Stimulated activated CD8-positive, alpha-beta memory T cell treated with anti-CD3 and anti-CD28 coated beads, Interleukin-12 subunit alpha, Interleukin-12 subunit beta, amount 100 ng/mL, for 24 hours (primary cell): ENCODE data around the gene SLC30A7.
"Not testable (repeated sequence)": the region's sequence is repeated elsewhere in the genome, so short reads cannot be mapped to it uniquely, and the experiment has no call there.

Experiments used
- DNase-seq: peaks from one replicate; pipeline ENCODE4 v3.0.0-alpha.2; 2020; ENCODE audit errors: extremely low read depth

SLC30A7 gene

GRCh38 chr1:100941098-100941527 is 45.2 kb downstream of the SLC30A7 start:
- DNase-seq = no peak

GRCh38 chr1:100941580-100942216 is 45.8 kb downstream of the SLC30A7 start:
- no peak for DNase-seq

DNA sequence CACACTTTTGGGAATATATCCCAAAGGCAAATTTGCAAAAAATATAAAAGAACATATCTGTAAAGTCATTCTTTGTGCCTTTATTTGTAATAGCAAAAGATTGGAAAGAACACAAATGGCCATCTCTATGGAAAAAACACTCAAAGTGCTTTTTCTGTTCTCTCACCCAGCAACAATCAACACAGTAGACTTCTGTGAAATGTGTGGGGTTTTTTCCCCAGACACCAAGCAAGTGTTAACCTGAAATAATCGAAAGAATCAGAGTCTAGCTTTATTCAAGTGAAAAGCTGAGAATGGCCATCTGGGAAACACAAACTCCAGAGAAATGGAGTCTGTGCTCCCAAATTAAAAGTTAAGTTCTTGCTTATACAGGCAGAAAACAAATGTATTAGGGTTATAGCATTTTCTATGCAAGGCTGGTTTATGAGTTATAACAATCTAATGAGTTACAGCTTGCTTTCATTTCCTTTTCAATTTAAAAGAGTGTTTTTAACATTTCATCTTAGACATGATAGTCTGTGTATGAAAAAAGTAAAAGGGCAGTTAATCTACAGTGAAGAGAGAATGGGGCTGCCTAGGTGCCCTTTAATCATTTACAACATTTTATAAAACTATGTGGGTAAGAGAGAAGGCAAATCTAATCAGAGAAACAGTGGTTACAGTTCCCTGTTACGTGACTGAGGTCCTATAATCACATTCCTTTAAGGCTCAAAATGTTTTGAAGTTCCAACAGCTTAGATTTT is 46.6 kb downstream of the SLC30A7 start:
- no peak for DNase-seq

- no peak for DNase-seq
Measured at GRCh38 chr1:100943533-100943932, 47.6 kb downstream of the SLC30A7 start.

- DNase-seq = not testable (repeated sequence)
Measured at GRCh38 chr1:100946064-100946463, 50.2 kb downstream of the SLC30A7 start.

- DNase-seq = not testable (repeated sequence)
Measured at GRCh38 chr1:100947816-100948215, 51.9 kb downstream of the SLC30A7 start.

- not testable (repeated sequence) for DNase-seq
Measured at GRCh38 chr1:100948721-100949405, 53.0 kb downstream of the SLC30A7 start.

- DNase-seq = not testable (repeated sequence)
Measured at GRCh38 chr1:100949515-100950158, 53.7 kb downstream of the SLC30A7 start.

DNA sequence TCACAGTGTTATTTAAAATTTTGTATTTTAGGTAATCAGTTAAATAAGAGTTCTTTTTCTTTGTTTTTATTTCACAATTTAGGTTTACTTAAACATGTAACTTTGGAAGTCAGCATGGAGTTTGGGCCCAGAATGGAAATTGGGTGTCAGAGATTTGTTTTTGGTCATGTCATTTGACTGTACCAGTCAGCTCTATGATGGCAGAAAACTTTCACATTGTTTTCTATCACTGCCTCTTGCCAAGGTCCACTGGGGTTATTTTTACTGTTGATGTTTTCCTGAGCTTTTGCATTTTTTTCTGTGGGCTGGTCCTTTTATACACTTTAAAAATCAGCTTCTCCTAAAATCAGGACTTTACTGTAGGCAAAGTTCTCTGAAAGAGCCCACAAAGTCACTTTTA is 54.4 kb downstream of the SLC30A7 start:
- no peak for DNase-seq

GRCh38 chr1:100950781-100951180 is 54.9 kb downstream of the SLC30A7 start:
- no peak for DNase-seq

DNA sequence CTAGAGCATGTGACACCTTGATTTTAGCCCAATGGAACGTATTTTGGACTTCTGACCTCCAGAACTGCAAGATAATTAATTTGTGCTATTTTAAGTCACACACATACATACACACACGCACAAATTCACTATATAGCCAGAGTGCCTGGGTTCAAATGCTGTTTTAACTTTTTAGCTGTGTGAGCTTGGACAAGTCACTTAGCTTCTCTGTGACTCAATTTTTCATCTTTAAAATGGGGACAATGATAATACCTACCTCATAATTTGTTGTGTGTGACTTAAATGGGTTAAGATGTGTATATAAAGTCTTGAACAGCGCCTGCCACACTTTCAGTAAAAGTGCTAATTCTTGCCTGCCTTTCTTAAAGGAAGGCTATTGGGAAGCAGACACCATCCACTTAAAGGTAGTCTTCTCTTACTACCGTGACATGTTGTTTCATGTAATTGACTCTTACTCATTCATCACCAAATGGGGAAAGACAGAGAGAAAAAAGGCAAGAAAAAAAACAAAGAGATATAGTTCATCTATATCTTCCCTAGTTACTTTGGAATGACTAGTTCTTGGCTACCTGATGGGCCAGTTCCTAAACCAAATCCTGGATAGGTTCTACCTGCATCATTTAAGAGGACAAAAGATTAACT is 56.3 kb downstream of the SLC30A7 start:
- DNase-seq = no peak

DNA sequence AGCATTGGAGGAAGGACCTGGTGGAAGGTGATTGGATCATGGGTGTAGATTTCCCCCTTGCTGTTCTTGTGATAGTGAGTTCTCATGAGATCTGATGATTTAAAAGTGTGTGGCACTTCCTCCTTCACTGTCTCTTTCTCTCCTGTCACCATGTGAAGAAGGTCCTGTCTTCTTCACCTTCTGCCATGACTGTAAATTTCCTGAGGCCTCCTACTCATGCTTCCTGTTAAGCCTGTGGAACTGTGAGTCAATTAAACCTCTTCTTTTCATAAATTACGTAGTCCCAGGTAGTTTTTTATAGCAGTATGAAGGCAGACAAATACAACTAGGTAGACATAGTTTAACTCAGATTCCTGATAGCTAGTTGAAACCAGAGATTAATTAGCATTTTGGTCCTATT is 57.1 kb downstream of the SLC30A7 start:
- DNase-seq = not testable (repeated sequence)

DNA sequence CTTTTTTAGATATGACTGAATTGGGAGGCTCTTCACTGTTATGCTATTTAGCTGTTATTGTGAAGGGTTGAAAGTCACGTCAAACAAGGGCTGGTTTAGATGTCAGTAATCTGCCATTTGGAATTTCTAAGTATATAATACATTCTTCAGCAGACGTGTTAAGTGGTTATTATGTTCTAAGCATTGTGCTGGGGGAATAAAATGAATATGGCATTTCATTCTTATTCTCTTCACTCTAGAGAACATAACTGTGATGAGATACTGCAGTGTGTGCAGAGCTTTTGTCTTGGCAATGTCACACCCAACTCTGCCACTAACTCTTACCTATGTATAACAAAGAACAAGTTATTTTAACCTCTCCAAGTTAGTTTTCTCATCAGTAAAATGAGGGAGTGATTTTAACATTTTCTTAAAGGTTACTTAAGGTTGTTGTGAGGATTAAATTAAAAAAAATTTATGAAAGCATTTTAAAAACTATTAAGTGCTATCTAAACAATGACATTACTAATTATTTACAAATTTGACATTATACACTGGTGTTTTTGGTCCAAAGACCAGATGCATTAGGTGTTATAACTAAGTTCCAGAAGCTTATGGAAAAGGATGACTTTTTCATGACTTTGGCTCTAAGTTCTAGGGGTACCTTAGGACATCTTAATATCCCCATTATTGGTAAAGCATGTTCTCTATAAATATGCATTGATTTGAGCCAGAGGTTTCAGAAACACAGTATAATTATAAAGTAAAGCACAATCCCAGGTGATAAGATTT is 58.3 kb downstream of the SLC30A7 start:
- DNase-seq = no peak

GRCh38 chr1:100955322-100955721 is 59.4 kb downstream of the SLC30A7 start:
- DNase-seq = no peak

DNA sequence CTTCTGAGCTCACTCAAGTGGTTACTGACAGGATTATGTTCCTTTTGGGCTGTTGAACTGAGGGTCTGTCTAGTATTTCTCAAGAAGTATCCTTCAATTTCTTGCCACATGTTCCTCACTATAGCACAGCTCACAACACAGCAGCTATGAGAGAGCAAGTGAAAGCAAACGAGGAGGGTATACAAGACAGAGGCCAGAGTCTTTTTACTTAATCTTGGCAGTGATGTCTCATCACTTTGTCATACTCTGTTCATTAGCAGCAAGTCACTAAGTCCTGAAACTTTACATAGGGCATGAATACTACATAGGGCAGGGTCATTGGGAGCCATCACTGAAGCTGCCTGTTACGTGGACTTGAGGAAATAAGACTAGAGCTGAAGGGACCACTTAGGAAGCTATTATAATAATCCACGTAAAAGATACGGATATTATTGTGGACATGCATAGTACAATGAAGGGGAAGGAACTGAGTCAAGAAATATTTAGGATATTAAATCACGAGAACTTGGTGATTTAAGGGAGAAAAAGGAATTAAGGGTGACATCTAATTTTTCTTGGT is 63.7 kb downstream of the SLC30A7 start:
- no peak for DNase-seq

DNA sequence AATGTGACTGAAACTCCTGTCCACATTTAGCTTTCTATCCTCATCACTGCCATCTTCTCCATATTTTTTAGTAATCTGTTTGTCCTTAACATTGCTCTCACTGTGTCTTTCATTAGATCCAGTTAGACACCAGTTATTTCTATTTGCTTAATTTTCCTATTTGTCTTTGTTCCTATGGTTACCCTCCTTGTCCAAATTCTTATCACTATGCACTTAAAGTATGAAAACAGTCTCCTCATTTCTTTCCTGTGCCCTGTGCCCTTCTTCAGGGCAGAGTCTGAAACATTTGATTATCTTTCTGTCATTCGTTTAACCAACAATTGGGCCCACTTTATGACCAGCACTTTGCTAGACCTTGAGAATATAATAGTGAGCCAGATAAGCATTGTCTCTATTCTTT is 64.2 kb downstream of the SLC30A7 start:
- no peak for DNase-seq

DNA sequence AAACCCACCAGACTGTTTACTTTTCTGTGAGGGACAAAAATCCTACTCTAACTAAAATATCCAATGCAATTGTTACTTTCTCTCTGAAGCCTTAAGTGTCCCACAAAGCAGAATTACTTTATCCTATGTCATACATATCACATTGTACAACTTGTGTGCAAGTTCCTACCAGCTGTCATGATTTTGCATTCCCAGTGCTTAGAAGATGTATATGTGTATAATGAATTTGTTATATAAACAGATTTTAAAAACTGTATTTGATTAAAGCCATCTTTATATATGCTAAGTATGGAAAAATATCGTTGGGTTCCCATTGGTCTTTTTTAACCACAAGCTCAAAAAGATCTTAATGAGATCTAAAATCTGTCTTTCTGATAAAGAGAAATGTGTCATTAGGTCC is 72.7 kb downstream of the SLC30A7 start:
- no peak for DNase-seq

DNA sequence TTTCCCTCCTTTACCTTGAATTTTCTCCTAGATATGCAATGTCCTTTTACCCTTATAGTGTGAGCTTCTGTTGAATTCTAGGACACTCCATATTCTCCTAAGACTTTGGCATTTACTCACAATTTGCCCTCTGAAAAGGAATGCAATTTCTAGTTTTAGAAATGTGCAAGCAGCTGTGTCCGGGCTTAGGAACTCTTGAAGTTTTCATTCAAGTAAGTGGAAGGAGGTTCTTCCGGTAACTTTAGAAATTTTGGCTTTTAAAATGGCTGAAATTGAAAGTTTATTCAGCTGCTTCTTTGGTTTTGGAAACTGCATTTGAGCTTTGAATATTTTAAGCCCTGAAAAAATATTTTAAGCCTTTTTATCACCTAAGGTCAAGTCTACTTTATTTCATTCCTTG is 73.4 kb downstream of the SLC30A7 start:
- DNase-seq = no peak

DNA sequence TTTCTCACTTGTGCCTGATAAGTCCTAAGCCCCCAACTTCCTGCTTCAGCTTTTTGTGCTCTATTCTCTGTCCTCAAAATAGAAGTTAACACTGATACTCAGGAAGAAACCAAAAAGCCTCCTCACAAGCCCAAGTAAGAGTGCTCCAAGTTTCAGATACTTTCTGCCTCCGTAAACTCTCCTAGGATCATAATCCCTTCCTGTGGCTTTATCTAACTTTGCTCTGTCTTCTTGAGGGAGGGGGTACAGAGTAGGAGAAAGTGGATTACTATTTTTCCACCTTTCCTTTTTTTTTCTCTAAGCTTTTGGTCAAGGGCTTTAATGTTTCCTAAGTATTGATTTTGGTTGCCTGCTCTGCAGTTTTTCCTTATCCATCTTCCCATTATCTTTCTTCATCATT is 75.1 kb downstream of the SLC30A7 start:
- no peak for DNase-seq

GRCh38 chr1:100972185-100972584 is 76.3 kb downstream of the SLC30A7 start:
- no peak for DNase-seq

GRCh38 chr1:100976936-100977335 is 81.0 kb downstream of the SLC30A7 start:
- no peak for DNase-seq
